HG03135 (cell line): Measurements from ENCODE around the gene KRTAP10-4.

ENCODE experiments used
- ATAC-seq: cut with Tn5 transposase; IDR thresholded peaks from one replicate; pipeline ENCODE4 v1.9.1; 2021; ENCODE audit warnings: mild to moderate bottlenecking, moderate library complexity; ENCODE audit not compliant: unreplicated experiment

KRTAP10-4 gene

DNA sequence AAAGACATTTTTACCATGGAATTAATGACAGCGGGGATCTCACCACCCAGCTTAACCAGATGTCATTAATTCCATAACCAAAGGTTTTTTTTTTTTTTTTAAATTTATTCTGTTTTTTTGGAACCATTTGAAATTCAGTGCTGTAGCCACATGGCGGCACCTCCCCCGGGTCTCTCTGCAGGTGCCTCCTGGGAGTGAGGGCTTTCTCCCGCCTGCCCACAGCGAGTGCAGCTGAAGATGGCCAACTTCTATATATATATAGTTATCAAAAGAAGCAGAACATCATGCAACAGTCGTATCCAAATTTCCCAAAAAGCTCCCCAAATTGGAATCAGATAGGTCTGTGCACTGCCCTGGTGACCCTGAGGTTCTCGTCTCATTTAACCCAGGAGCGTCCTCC lies 41.9 kb downstream of the KRTAP10-4 start:
- no peak for ATAC-seq

DNA sequence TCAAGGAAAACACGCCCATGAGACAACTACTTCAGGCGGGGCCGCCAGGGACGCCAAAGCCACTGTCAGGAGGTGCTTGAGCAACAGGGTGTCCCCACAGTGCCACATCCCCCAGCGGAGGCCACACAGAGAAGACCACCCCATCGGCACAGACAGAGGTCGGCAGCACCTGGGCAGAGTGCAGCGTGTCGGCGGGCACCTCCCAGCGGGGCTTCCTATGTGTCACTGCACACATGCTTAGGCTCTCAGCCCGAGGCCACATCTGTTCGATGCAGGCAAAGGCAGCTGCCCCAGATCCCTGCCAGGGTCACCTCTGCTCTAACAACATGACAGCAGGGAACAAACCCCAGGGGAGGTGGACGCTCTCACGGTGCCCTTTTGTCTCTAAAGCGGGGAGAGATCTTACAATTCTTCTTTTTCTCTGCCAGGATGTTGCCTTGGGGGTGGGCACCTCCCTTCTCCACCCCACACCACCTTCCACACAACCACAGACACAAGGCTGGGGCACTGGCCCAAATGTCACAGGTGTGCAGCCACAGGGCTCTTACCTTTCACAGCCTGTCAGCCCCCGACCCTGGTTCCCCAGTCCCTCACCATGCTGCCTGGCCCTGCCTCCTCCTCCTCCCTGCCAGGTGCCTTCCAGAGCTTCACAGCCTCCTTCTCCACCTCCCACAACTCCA lies 42.5 kb downstream of the KRTAP10-4 start:
- ATAC-seq, result no peak

- no peak for ATAC-seq
Measured at GRCh38 chr21:44616591-44616926, 43.0 kb downstream of the KRTAP10-4 start.

GRCh38 chr21:44617071-44617501 lies 43.6 kb downstream of the KRTAP10-4 start:
- no peak for ATAC-seq

- ATAC-seq, result no peak
Measured at GRCh38 chr21:44618504-44618903, 45.0 kb downstream of the KRTAP10-4 start.

DNA sequence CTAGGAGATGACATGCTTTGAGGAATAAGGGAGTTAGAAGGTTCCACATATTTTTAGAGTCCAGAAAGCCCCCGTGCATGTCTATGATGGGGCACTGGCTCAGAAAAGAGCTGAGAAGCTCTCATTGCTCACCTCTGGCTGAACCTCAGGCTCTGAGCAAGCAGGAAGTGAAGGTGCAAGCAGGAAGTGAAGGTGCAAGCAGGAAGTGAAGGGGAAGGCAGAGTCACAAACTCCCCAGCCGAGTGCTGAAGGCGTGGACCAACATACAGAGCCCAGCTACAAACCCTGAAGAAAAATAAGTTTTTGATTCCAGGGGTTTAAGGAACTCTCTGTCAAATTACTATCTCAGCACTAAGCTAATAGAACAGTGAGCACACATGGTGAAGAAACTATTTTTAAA lies 45.4 kb downstream of the KRTAP10-4 start:
- no peak for ATAC-seq

- no peak for ATAC-seq
Measured at GRCh38 chr21:44619886-44620285, 46.4 kb downstream of the KRTAP10-4 start.

DNA sequence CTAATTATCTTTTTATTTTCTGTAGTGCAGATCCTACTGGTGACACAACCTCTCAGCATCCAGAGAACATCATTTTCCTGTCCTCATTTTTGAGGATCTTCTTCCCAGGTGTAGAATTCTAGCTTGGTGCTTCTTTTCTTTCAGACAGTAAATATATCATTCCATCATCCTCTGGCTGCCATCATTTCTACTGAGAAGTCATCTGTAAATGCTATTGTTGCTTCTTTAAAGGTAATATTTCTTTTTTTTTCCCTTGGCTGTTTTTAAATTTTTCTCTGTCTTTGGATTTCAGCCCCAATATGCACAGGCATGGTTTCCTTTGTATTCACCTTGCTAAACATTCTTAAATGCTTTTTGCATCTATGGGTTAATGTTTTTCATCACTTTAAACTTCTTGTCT lies 50.0 kb downstream of the KRTAP10-4 start:
- no peak for ATAC-seq
